Muscle layer of duodenum (tissue), 2 donors: ENCODE measurements around the gene NTM.

Experiments used
- H3K27ac ChIP-seq: one replicate; pipeline ENCODE4 v1.7.0; 2013; ENCODE audit warnings: mild to moderate bottlenecking, low read length
- H3K27me3 ChIP-seq: one replicate; pipeline ENCODE4 v1.7.0; 2013; ENCODE audit warnings: low read depth, mild to moderate bottlenecking, control low read depth, low read length
- H3K36me3 ChIP-seq, 2 donors: one replicate each; pipeline ENCODE4 v1.7.0; 2013; ENCODE audit warnings: low read length in 2 of 2, control low read depth in 1 of 2, mild to moderate bottlenecking in 1 of 2; ENCODE audit not compliant: insufficient read depth in 2 of 2, control insufficient read depth in 1 of 2
- H3K4me1 ChIP-seq, 2 donors: one replicate each; pipeline ENCODE4 v1.7.0; 2013; ENCODE audit warnings: low read length in 2 of 2, mild to moderate bottlenecking in 2 of 2, control low read depth in 1 of 2, moderate library complexity in 1 of 2; ENCODE audit not compliant: insufficient read depth in 2 of 2, control insufficient read depth in 1 of 2
- H3K4me3 ChIP-seq, 2 donors: one replicate each; pipeline ENCODE4 v1.7.0; 2013; ENCODE audit warnings: low read length in 2 of 2, low read depth in 1 of 2, mild to moderate bottlenecking in 1 of 2
- H3K9me3 ChIP-seq, 2 donors: one replicate each; pipeline ENCODE4 v1.7.0; 2013; ENCODE audit warnings: low read length in 2 of 2, control low read depth in 1 of 2, mild to moderate bottlenecking in 1 of 2; ENCODE audit not compliant: control insufficient read depth in 1 of 2
- donor health status: healthy.

Gene NTM

DNA sequence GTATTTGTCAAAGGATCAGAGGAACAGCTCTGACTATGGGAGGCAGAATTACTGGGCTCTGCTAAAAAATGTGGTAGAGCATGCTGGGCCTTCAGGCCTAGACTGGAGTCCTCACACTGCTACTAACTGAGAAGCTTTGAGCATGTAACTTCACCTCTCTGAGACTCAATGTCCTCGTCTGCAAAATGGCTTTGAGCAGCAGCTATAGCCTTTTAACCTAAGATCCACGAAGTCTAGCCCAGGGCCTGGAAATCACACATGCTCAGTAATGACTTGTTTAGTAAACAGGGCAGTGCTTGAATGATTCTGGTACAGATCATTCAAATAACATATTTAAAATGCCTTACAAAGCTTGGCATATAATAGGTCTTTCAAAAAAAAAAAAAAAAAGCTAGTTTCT lies 221.7 kb downstream of the NTM start:
- H3K4me3 ChIP-seq, result no peak overlapping the region
- no peaks in the 10 kb centered on the region for H3K4me1 ChIP-seq
- no peaks in the 10 kb centered on the region for H3K27me3 ChIP-seq
- no peak overlapping the region for H3K27ac ChIP-seq
- no peaks in the 10 kb centered on the region for H3K36me3 ChIP-seq
- peaks cover 0 to 7% of the 10 kb centered on the region in 2 donors for H3K9me3 ChIP-seq

DNA sequence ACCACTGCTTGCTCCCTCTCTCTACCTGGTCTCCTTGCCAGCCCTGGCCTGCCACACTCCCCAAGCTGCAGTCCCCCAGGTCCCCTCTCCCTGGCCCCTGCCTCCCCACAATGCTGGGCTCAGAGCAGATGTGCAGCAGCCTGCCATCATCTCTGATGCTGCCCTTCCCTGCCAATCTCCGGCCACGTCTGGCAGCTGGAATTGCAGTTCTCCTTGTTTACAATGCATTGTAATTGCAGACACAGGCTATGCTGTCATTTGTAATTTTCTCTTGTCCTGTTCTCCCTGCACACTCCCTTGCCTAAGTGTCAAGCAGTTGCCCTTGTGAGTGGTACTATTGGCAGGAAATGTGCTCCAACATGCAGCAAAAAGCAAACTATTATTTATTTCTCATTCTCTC lies 222.3 kb downstream of the NTM start:
- no peaks in the 10 kb centered on the region for H3K4me1 ChIP-seq
- no peak overlapping the region for H3K4me3 ChIP-seq
- no peaks in the 10 kb centered on the region for H3K27me3 ChIP-seq
- H3K36me3 ChIP-seq, result no peaks in the 10 kb centered on the region
- H3K27ac ChIP-seq, result no peak overlapping the region
- peaks cover 0 to 7% of the 10 kb centered on the region in 2 donors for H3K9me3 ChIP-seq

DNA sequence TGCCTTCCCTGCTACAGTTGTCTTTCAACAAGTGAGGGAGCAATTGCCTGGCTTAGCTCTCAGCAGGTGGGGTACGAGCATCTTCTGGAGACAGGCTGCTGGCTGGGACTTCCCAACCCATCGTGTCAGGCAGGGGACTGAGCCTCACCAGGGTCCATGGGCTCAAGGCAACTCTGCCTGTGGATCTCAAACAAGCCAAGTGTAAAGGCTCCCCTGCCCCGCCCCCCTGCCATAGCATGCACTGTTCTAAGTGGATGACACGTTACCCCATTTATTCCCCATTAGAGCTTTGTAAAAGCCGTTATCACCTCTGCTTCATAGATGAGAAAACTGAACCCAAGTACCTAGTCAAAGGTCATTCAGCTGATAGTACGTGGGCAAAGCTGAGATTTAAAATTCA lies 222.9 kb downstream of the NTM start:
- Histone ChIP-seq H3K27me3 (no peaks in the 10 kb centered on the region), H3K36me3 (no peaks in the 10 kb centered on the region), H3K9me3 (peaks cover 0 to under 1% of the 10 kb centered on the region in 2 donors), H3K4me3 (no peak overlapping the region), H3K4me1 (no peaks in the 10 kb centered on the region), H3K27ac (no peak overlapping the region)

- Histone ChIP-seq H3K9me3 (no peaks in the 10 kb centered on the region), H3K4me1 (peaks cover 0 to 5% of the 10 kb centered on the region in 2 donors), H3K27me3 (no peaks in the 10 kb centered on the region), H3K4me3 (no peak overlapping the region), H3K27ac (no peak overlapping the region), H3K36me3 (no peaks in the 10 kb centered on the region)
Measured at GRCh38 chr11:131595797-131596196, 225.4 kb downstream of the NTM start.

GRCh38 chr11:131597890-131598289 lies 227.5 kb downstream of the NTM start:
- Histone ChIP-seq H3K4me3 (no peak overlapping the region), H3K27ac (no peak overlapping the region), H3K27me3 (no peaks in the 10 kb centered on the region), H3K9me3 (no peaks in the 10 kb centered on the region), H3K36me3 (no peaks in the 10 kb centered on the region), H3K4me1 (peaks cover 0 to 7% of the 10 kb centered on the region in 2 donors)

GRCh38 chr11:131598305-131598704 lies 227.9 kb downstream of the NTM start:
- Histone ChIP-seq H3K4me1 (peaks cover 0 to 7% of the 10 kb centered on the region in 2 donors), H3K9me3 (no peaks in the 10 kb centered on the region), H3K27ac (no peak overlapping the region), H3K36me3 (no peaks in the 10 kb centered on the region), H3K27me3 (no peaks in the 10 kb centered on the region), H3K4me3 (no peak overlapping the region)

DNA sequence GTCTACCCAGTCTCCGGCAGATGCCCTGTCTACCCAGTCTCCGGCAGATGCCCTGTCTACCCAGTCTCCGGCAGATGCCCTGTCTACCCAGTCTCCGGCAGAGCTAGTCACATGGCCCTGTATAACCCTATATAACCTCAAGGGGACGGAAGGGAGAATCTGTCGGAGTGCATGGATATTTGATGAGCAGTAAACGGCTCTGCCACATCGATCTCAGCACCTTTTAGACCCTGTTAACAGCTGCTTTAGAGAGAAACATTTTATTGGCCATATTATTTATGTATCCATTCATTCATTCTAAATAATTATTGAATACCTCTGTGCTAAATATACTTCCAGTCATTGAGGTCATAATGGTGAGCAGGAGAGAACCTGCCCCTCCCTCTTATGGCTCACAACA lies 228.9 kb downstream of the NTM start:
- H3K4me1 ChIP-seq, result peaks cover 0 to 7% of the 10 kb centered on the region in 2 donors
- H3K36me3 ChIP-seq, result no peaks in the 10 kb centered on the region
- no peaks in the 10 kb centered on the region for H3K27me3 ChIP-seq
- H3K9me3 ChIP-seq, result no peaks in the 10 kb centered on the region
- no peak overlapping the region for H3K4me3 ChIP-seq
- no peak overlapping the region for H3K27ac ChIP-seq

GRCh38 chr11:131600628-131601027 lies 230.2 kb downstream of the NTM start:
- no peaks in the 10 kb centered on the region for H3K36me3 ChIP-seq
- no peak overlapping the region for H3K27ac ChIP-seq
- peaks cover 0 to 7% of the 10 kb centered on the region in 2 donors for H3K4me1 ChIP-seq
- H3K9me3 ChIP-seq, result no peaks in the 10 kb centered on the region
- no peaks in the 10 kb centered on the region for H3K27me3 ChIP-seq
- H3K4me3 ChIP-seq, result no peak overlapping the region

- no peaks in the 10 kb centered on the region for H3K36me3 ChIP-seq
- no peak overlapping the region for H3K4me3 ChIP-seq
- H3K9me3 ChIP-seq, result no peaks in the 10 kb centered on the region
- H3K27me3 ChIP-seq, result no peaks in the 10 kb centered on the region
- H3K27ac ChIP-seq, result no peak overlapping the region
- H3K4me1 ChIP-seq, result peaks cover 0 to 7% of the 10 kb centered on the region in 2 donors
Measured at GRCh38 chr11:131601586-131601985, 231.2 kb downstream of the NTM start.

- Histone ChIP-seq H3K4me1 (peaks cover 0 to 7% of the 10 kb centered on the region in 2 donors), H3K36me3 (no peaks in the 10 kb centered on the region), H3K27ac (no peak overlapping the region), H3K9me3 (no peaks in the 10 kb centered on the region), H3K27me3 (no peaks in the 10 kb centered on the region), H3K4me3 (no peak overlapping the region)
Measured at GRCh38 chr11:131602431-131602830, 232.0 kb downstream of the NTM start.

- H3K9me3 ChIP-seq, result no peaks in the 10 kb centered on the region
- no peaks in the 10 kb centered on the region for H3K27me3 ChIP-seq
- H3K36me3 ChIP-seq, result no peaks in the 10 kb centered on the region
- no peak overlapping the region for H3K27ac ChIP-seq
- H3K4me1 ChIP-seq, result no peaks in the 10 kb centered on the region
- no peak overlapping the region for H3K4me3 ChIP-seq
Measured at GRCh38 chr11:131606811-131607335, 236.5 kb downstream of the NTM start.

- H3K4me1 ChIP-seq, result no peaks in the 10 kb centered on the region
- no peaks in the 10 kb centered on the region for H3K36me3 ChIP-seq
- H3K27ac ChIP-seq, result no peak overlapping the region
- no peaks in the 10 kb centered on the region for H3K27me3 ChIP-seq
- no peak overlapping the region for H3K4me3 ChIP-seq
- no peaks in the 10 kb centered on the region for H3K9me3 ChIP-seq
Measured at GRCh38 chr11:131609337-131609736, 238.9 kb downstream of the NTM start.
